ENCODE data around the gene COBL. TPM values are rescaled to one million over a fixed set of nuclear protein-coding genes. Genes with fewer than 3 reads are reported as not detected.

COBL gene
- total RNA-seq, 1 experiment from 2014 or later, result 0.46 TPM

- DNase-seq (ENCODE audit: low read depth), result no peak
Measured at GRCh38 chr7:51328351-51328801, 11.8 kb upstream of the COBL start.

- DNase-seq (ENCODE audit: low read depth), result no peak
Measured at GRCh38 chr7:51327287-51327717, 10.7 kb upstream of the COBL start.

GRCh38 chr7:51326656-51327286 lies 10.2 kb upstream of the COBL start:
- no peak for DNase-seq (ENCODE audit: low read depth)

- peak; percentile 58 for DNase-seq (ENCODE audit: low read depth)
Measured at GRCh38 chr7:51325908-51326307, 9.3 kb upstream of the COBL start.

GRCh38 chr7:51325261-51325676 lies 8.7 kb upstream of the COBL start:
- no peak for DNase-seq (ENCODE audit: low read depth)

GRCh38 chr7:51324206-51324898 lies 7.7 kb upstream of the COBL start:
- DNase-seq (ENCODE audit: low read depth), result peak; percentile 60

- DNase-seq (ENCODE audit: low read depth), result no peak
Measured at GRCh38 chr7:51321961-51322515, 5.4 kb upstream of the COBL start.

- no peak for DNase-seq (ENCODE audit: low read depth)
Measured at GRCh38 chr7:51318886-51319579, 2.4 kb upstream of the COBL start.

- no peak for DNase-seq (ENCODE audit: low read depth)
Measured at GRCh38 chr7:51318001-51318400, 1.4 kb upstream of the COBL start.

GRCh38 chr7:51317582-51317910 lies 937 bp upstream of the COBL start:
- no peak for DNase-seq (ENCODE audit: low read depth)

GRCh38 chr7:51316262-51316665 lies 345 bp downstream of the COBL start:
- DNase-seq (ENCODE audit: low read depth), result no peak

GRCh38 chr7:51315393-51316261 lies 982 bp downstream of the COBL start:
- peak; percentile 70 for DNase-seq (ENCODE audit: low read depth)

GRCh38 chr7:51314726-51315125 lies 1.9 kb downstream of the COBL start:
- DNase-seq (ENCODE audit: low read depth), result no peak

GRCh38 chr7:51313738-51314425 lies 2.7 kb downstream of the COBL start:
- no peak for DNase-seq (ENCODE audit: low read depth)

- DNase-seq (ENCODE audit: low read depth), result no peak
Measured at GRCh38 chr7:51312951-51313737, 3.5 kb downstream of the COBL start.

- DNase-seq (ENCODE audit: low read depth), result no peak
Measured at GRCh38 chr7:51311166-51311565, 5.4 kb downstream of the COBL start.

- DNase-seq (ENCODE audit: low read depth), result no peak
Measured at GRCh38 chr7:51310131-51310583, 6.5 kb downstream of the COBL start.

- DNase-seq (ENCODE audit: low read depth), result no peak
Measured at GRCh38 chr7:51309361-51310130, 7.1 kb downstream of the COBL start.

GRCh38 chr7:51308696-51309095 lies 7.9 kb downstream of the COBL start:
- no peak for DNase-seq (ENCODE audit: low read depth)
